Esophagus muscularis mucosa (tissue), 4 donors: Measurements from ENCODE around the gene RPL22L1.

ENCODE experiments used
- EP300 ChIP-seq: sonication (generic); formaldehyde crosslinking; IDR thresholded peaks from one replicate; pipeline ENCODE4 v1.6.1; 2017; ENCODE audit warnings: antibody characterized with exemption
- POLR2A ChIP-seq: fragments of 450-650 bp; IDR thresholded peaks from one replicate; pipeline ENCODE4 v1.6.1; 2017; ENCODE audit warnings: antibody characterized with exemption, moderate library complexity, mild to moderate bottlenecking, low read depth
- POLR2AphosphoS5 ChIP-seq, 2 donors: sonication (generic); formaldehyde crosslinking; IDR thresholded peaks; one replicate each; pipeline ENCODE4 v1.6.1; 2017; ENCODE audit warnings: antibody characterized with exemption in 2 of 2
- TF ChIP-seq, protein P1 (sequence below), 3 experiments: fragments of 200-600 bp in 2 of 3; fragments of 450-650 bp in 1 of 3; sonication (generic) in 2 of 3; IDR thresholded peaks; one replicate each; pipeline ENCODE4 v1.5.1; 2017 to 2019; ENCODE audit warnings: antibody characterized with exemption in 3 of 3, mild to moderate bottlenecking in 2 of 3, moderate library complexity in 1 of 3

DNA sequence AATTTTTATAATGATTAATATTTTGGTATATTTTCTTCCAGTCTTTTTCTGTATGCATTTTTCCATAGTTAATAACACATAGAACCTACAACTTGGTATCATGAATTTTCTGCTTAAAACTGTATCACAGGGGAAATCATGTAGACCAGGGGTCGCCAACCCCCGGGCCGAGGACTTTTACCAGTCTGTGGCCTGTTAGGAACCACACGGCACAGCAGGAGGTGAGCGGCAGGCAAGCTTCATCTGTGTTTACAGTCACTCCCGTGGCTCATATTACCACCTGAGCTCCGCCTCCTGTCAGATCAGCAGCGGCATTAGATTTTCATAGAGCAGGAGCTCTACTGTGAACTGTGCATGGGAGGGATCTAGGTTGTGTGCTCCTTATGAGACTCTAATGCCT lies 54.7 kb downstream of the RPL22L1 start:
- TF ChIP-seq, protein P1, sequence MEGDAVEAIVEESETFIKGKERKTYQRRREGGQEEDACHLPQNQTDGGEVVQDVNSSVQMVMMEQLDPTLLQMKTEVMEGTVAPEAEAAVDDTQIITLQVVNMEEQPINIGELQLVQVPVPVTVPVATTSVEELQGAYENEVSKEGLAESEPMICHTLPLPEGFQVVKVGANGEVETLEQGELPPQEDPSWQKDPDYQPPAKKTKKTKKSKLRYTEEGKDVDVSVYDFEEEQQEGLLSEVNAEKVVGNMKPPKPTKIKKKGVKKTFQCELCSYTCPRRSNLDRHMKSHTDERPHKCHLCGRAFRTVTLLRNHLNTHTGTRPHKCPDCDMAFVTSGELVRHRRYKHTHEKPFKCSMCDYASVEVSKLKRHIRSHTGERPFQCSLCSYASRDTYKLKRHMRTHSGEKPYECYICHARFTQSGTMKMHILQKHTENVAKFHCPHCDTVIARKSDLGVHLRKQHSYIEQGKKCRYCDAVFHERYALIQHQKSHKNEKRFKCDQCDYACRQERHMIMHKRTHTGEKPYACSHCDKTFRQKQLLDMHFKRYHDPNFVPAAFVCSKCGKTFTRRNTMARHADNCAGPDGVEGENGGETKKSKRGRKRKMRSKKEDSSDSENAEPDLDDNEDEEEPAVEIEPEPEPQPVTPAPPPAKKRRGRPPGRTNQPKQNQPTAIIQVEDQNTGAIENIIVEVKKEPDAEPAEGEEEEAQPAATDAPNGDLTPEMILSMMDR (IDR thresholded peaks at IDR 0.05), result no peak
- TF ChIP-seq POLR2A (no peak), EP300 (no peak), POLR2AphosphoS5 (IDR thresholded peaks at IDR 0.05) (no peak)
